D721Med (cell line): Measurements from ENCODE around the gene MYH16.

Experiments used
- DNase-seq: peaks from one replicate; pipeline ENCODE4 v3.0.0; 2011; ENCODE audit warnings: low spot score; ENCODE audit not compliant: insufficient read length
- FAIRE-seq: peaks from 2 replicates; lab custom pipeline; 2011; peaks lifted over from hg19 to GRCh38; lab: Jason Lieb, UNC
- CTCF ChIP-seq: IDR thresholded peaks from 2 replicates; pipeline ENCODE4 v1.5.1; 2012; ENCODE audit warnings: mild to moderate bottlenecking, control low read depth; ENCODE audit not compliant: insufficient read depth; ENCODE audit errors: missing control alignments

The MYH16 gene

GRCh38 chr7:99293167-99293566 lies 20.5 kb downstream of the MYH16 start:
- no peak for DNase-seq
- FAIRE-seq, result no peak
- TF ChIP-seq CTCF, result no peak

- TF ChIP-seq CTCF, result no peak
- FAIRE-seq (no peak), DNase-seq (no peak)
Measured at GRCh38 chr7:99293650-99294049, 21.0 kb downstream of the MYH16 start.

- no peak for FAIRE-seq
- no peak for TF ChIP-seq CTCF
- no peak for DNase-seq
Measured at GRCh38 chr7:99296471-99296870, 23.8 kb downstream of the MYH16 start.

GRCh38 chr7:99301496-99301895 lies 28.9 kb downstream of the MYH16 start:
- FAIRE-seq (no peak), DNase-seq (no peak)
- no peak for TF ChIP-seq CTCF

- DNase-seq (no peak), FAIRE-seq (no peak)
- TF ChIP-seq CTCF, result no peak
Measured at GRCh38 chr7:99305473-99306260, 33.0 kb downstream of the MYH16 start.

GRCh38 chr7:99308461-99309074 lies 35.9 kb downstream of the MYH16 start:
- no peak for TF ChIP-seq CTCF
- FAIRE-seq (no peak), DNase-seq (no peak)

GRCh38 chr7:99309111-99309510 lies 36.5 kb downstream of the MYH16 start:
- FAIRE-seq (no peak), DNase-seq (no peak)
- TF ChIP-seq CTCF, result no peak
